A549 (cell line): ENCODE measurements around the gene TMEM30B. TPM values are rescaled to one million over a fixed set of nuclear protein-coding genes. Genes with fewer than 3 reads are reported as not detected.

Experiments
- ATAC-seq, 2 experiments: fragments of 200-7000 bp in 1 of 2; fragments of >200 bp in 1 of 2; cut with Nextera tagmentation in 1 of 2; cut with Tn5 transposase in 1 of 2; 3 replicates each; pipeline versions ENCODE4 v1.8.0 to v1.9.1; 2018 to 2020; ENCODE audit warnings: mild to moderate bottlenecking in 1 of 2, moderate library complexity in 1 of 2
- CTCF ChIA-PET: fragments of 300-600 bp; sonication (Branson Sonifier 250); formaldehyde crosslinking; extraction: SDS; loops from one replicate; lab custom pipeline; 2021; ENCODE audit warnings: antibody characterized with exemption, inconsistent platforms; lab: Yijun Ruan, JAX
- POLR2A ChIA-PET: fragments of 350-600 bp; formaldehyde crosslinking; extraction: SDS; loops from one replicate; lab custom pipeline; 2021; ENCODE audit warnings: antibody characterized with exemption, inconsistent platforms; lab: Yijun Ruan, JAX
- DNase-seq, 2 experiments: peaks; one replicate each; pipeline versions ENCODE4 v3.0.0 to v3.0.0-alpha.2; 2011 to 2016; ENCODE audit warnings: low read depth in 1 of 2, low spot score in 1 of 2
- FAIRE-seq: peaks from 2 replicates; lab custom pipeline; 2011; peaks lifted over from hg19 to GRCh38; lab: Jason Lieb, UNC
- H3K27ac ChIP-seq, 2 experiments: fragments of >200 bp; sonication (Bioruptor Twin); formaldehyde crosslinking; 3 replicates each; pipeline ENCODE4 v1.5.1; 2016 to 2017
- H3K4me1 ChIP-seq: fragments of >200 bp; sonication (Bioruptor Twin); formaldehyde crosslinking; 3 replicates; pipeline ENCODE4 v1.6.1; 2016
- H3K4me2 ChIP-seq: fragments of >200 bp; sonication (Bioruptor Twin); formaldehyde crosslinking; 3 replicates; pipeline ENCODE4 v1.6.1; 2016
- H3K4me3 ChIP-seq: fragments of >200 bp; sonication (Bioruptor Twin); formaldehyde crosslinking; 3 replicates; pipeline ENCODE4 v1.5.1; 2016
- H3K9me3 ChIP-seq: fragments of >200 bp; sonication (Bioruptor Twin); formaldehyde crosslinking; 3 replicates; pipeline ENCODE4 v1.6.1; 2016
- CBX2 ChIP-seq: fragments of 200-600 bp; sonication (generic); IDR thresholded peaks from 2 replicates; pipeline ENCODE4 v1.6.1; 2016; ENCODE audit warnings: low read depth, mild to moderate bottlenecking, borderline replicate concordance
- CBX8 ChIP-seq: fragments of 200-600 bp; sonication (generic); IDR thresholded peaks from 2 replicates; pipeline ENCODE4 v1.6.1; 2016
- CHD4 ChIP-seq: fragments of 200-600 bp; sonication (generic); IDR thresholded peaks from 2 replicates; pipeline ENCODE4 v1.6.1; 2016; ENCODE audit warnings: antibody characterized with exemption, mild to moderate bottlenecking, borderline replicate concordance
- E2F6 ChIP-seq: IDR thresholded peaks from 2 replicates; pipeline ENCODE4 v1.6.1; 2012; ENCODE audit warnings: low read depth, borderline replicate concordance
- EHF ChIP-seq: fragments of 250-450 bp; sonication (Bioruptor Pico); IDR thresholded peaks from 2 replicates; pipeline ENCODE4 v1.5.0; 2020; ENCODE audit warnings: mild to moderate bottlenecking
- ESRRA ChIP-seq: fragments of 150-350 bp; IDR thresholded peaks from 2 replicates; pipeline ENCODE4 v1.6.1; 2014; ENCODE audit warnings: mild to moderate bottlenecking, low read length, borderline replicate concordance
- FOSB ChIP-seq: fragments of 250-450 bp; sonication (Bioruptor Pico); IDR thresholded peaks from 2 replicates; pipeline ENCODE4 v1.5.0; 2020; ENCODE audit warnings: mild to moderate bottlenecking, moderate library complexity
- FOSL2 ChIP-seq, 2 experiments: fragments of 450-650 bp in 1 of 2; fragments of >200 bp in 1 of 2; sonication (Bioruptor Twin) in 1 of 2; formaldehyde crosslinking; IDR thresholded peaks; 2 replicates each; pipeline versions ENCODE4 v1.5.0 to v1.6.1; 2016 to 2020; ENCODE audit warnings: mild to moderate bottlenecking in 1 of 2, moderate library complexity in 1 of 2
- HEYL ChIP-seq: fragments of 250-450 bp; sonication (Bioruptor Pico); IDR thresholded peaks from 2 replicates; pipeline ENCODE4 v1.8.0; 2021; ENCODE audit warnings: mild to moderate bottlenecking, moderate library complexity
- HMGXB4 ChIP-seq: fragments of 250-450 bp; sonication (Bioruptor Pico); IDR thresholded peaks from 2 replicates; pipeline ENCODE4 v1.5.0; 2021; ENCODE audit warnings: mild to moderate bottlenecking, moderate library complexity, borderline replicate concordance
- HOXB13 ChIP-seq: fragments of 250-450 bp; sonication (Bioruptor Pico); IDR thresholded peaks from 2 replicates; pipeline ENCODE4 v1.5.0; 2020; ENCODE audit warnings: low read depth, mild to moderate bottlenecking, moderate library complexity
- KDM5A ChIP-seq: fragments of 200-600 bp; sonication (generic); IDR thresholded peaks from 2 replicates; pipeline ENCODE4 v1.6.1; 2016; ENCODE audit warnings: antibody characterized with exemption, mild to moderate bottlenecking
- MAFK ChIP-seq: fragments of 450-650 bp; IDR thresholded peaks from 2 replicates; pipeline ENCODE4 v1.6.1; 2014; ENCODE audit not compliant: partially characterized antibody
- MAX ChIP-seq: IDR thresholded peaks from 2 replicates; pipeline ENCODE4 v1.6.1; 2012
- MAZ ChIP-seq: fragments of 150-350 bp; IDR thresholded peaks from 2 replicates; pipeline ENCODE4 v1.6.1; 2014; ENCODE audit warnings: antibody characterized with exemption, low read depth, low read length, borderline replicate concordance
- NFE2L2 ChIP-seq: fragments of 150-350 bp; conservative IDR thresholded peaks from 2 replicates; pipeline ENCODE4 v1.6.1; 2014; ENCODE audit warnings: low read length
- NPAS2 ChIP-seq: fragments of 250-450 bp; sonication (Bioruptor Pico); IDR thresholded peaks from 2 replicates; pipeline ENCODE4 v1.8.0; 2022; ENCODE audit warnings: mild to moderate bottlenecking, moderate library complexity, borderline replicate concordance
- NR3C1 ChIP-seq: fragments of >200 bp; sonication (Bioruptor Twin); formaldehyde crosslinking; IDR thresholded peaks from 3 replicates; pipeline ENCODE4 v1.6.1; 2017
- PBX3 ChIP-seq: IDR thresholded peaks from 2 replicates; pipeline ENCODE4 v1.6.1; 2012
- PHF8 ChIP-seq: fragments of 200-600 bp; sonication (generic); IDR thresholded peaks from 2 replicates; pipeline ENCODE4 v1.6.1; 2016; ENCODE audit warnings: low read depth, mild to moderate bottlenecking, antibody characterized with exemption, moderate library complexity, borderline replicate concordance
- RCOR1 ChIP-seq: fragments of 150-350 bp; IDR thresholded peaks from 2 replicates; pipeline ENCODE4 v1.6.1; 2014; ENCODE audit warnings: antibody characterized with exemption, low read length, low read depth
- SREBF2 ChIP-seq: fragments of 450-650 bp; IDR thresholded peaks from 2 replicates; pipeline ENCODE4 v1.6.1; 2014; ENCODE audit warnings: mild to moderate bottlenecking, moderate library complexity
- TFCP2L1 ChIP-seq: fragments of 250-450 bp; sonication (Bioruptor Pico); IDR thresholded peaks from 2 replicates; pipeline ENCODE4 v1.5.0; 2021; ENCODE audit warnings: mild to moderate bottlenecking
- TP53 ChIP-seq: fragments of 250-450 bp; sonication (Bioruptor Pico); IDR thresholded peaks from 2 replicates; pipeline ENCODE4 v1.5.0; 2021; ENCODE audit warnings: mild to moderate bottlenecking, moderate library complexity
- ZNF302 ChIP-seq: fragments of 250-450 bp; sonication (Bioruptor Pico); IDR thresholded peaks from 2 replicates; pipeline ENCODE4 v1.9.0; 2021; ENCODE audit warnings: inconsistent platforms, mild to moderate bottlenecking, moderate library complexity
- WGBS: methylation state at CpG from one replicate; pipeline ENCODE4 v1.1.6; 2017; ENCODE audit errors: missing lambda C conversion rate; 5-methylcytosine and 5-hydroxymethylcytosine counted together
- polyA plus RNA-seq, 4 experiments: library from polyadenylated mRNA; depleted of rRNA in 3 of 4; stranded (reverse); fragments of >200 nt; fragmentation: RNase III in 1 of 4; extraction: RNeasy Plus Mini Kit Qiagen cat#74134 plus additional on column Dnase treatment in 1 of 4; gene quantifications; 2 replicates in 3 of 4; 3 replicates in 1 of 4; pipeline ENCODE4 v1.2.3, GENCODE V29; 2011 to 2017
- TF ChIP-seq, protein P1 (sequence below): fragments of >200 bp; sonication (Bioruptor Twin); formaldehyde crosslinking; IDR thresholded peaks from 3 replicates; pipeline ENCODE4 v1.5.1; 2016

The TMEM30B gene
- polyA plus RNA-seq, 2 of the 4 experiments (the other 2 are of a cell fraction): 0.16 to 0.21 TPM

DNA sequence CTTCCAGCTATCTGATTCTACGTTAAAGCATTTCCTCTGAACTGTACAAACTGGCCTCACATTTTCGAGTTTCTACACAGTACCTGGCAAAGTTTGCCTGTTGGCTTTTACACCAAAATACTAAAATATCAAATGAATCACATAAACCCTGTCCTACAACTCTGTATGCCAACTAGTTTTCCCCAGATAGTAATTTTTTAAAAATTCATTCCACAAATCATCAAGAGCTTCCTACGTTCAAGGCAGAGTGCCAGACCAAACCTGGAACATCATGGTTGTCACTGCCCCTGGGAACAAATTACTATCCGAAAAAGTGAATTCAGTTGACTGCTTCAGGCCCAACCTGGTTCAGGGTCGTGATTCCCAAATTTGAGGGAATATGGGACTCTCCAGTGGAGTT lies 2.1 kb downstream of the TMEM30B start:
- H3K27ac ChIP-seq: no peak overlapping the region
- FAIRE-seq (no peak), ATAC-seq (no peak), DNase-seq (no peak)
- H3K4me2 ChIP-seq: no peak overlapping the region
- H3K4me3 ChIP-seq: no peak overlapping the region
- CTCF ChIA-PET: interaction anchor here (0.6 to 9.7 kb wide), 3 partner anchors 11 to 26 kb away, joined by 3 to 97 read pairs (median 3); no protein-coding TSS in a partner anchor
- WGBS: 83% methylated on average over 5 of the region's 5 CpGs
- no peaks in the 10 kb centered on the region for H3K9me3 ChIP-seq
- no peak for TF ChIP-seq PBX3
- TF ChIP-seq TFCP2L1: no peak
- no peak for TF ChIP-seq CBX2
- no peaks in the 10 kb centered on the region for H3K4me1 ChIP-seq
- POLR2A ChIA-PET: no interaction called here

DNA sequence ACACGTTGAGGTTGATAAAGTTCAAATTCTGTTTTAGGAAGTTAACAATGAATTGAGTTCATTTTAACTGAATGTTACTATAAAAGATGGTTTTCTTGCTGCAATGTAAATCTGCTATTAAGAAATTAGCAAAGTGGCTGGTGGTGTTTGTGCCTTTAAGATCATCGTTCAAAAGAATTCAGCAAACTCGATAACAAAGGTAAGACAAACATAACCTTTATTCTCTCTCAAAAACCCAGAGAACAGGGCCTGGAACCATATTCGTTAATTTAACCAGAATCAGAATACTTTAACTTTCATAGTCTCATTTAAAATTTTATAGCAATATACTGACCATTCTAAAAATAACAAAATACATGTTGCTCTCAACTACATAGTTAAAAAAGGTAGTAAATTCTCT lies 3.4 kb downstream of the TMEM30B start:
- no peak for ATAC-seq

DNA sequence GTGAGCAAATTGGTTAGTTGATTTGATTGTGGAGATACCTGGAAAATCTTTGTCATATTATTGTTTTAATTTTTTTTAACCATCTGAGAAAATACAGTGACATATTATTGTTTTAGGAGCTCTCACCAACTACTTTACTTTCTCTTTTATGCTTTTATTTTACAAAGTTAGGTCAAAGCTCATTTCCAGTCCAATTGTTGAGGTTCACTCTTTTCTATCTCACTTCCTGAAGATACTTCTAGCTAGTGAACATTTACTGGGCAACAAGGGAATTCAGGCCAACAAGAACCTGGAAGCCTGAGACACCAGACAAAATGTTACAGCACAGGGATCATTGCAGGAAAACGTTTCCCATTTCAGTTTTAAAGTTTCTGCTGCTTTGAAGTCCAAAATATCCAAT lies 3.9 kb downstream of the TMEM30B start:
- H3K4me3 ChIP-seq: no peak overlapping the region
- no peaks in the 10 kb centered on the region for H3K4me1 ChIP-seq
- no peak for DNase-seq
- ATAC-seq: no peak
- FAIRE-seq: no peak
- TF ChIP-seq CBX8: no peak
- TF ChIP-seq HEYL (CRISPR knock-in tag): no peak
- TF ChIP-seq TP53 (CRISPR knock-in tag): no peak
- TF ChIP-seq MAFK: no peak
- TF ChIP-seq ZNF302 (CRISPR knock-in tag): no peak
- TF ChIP-seq CHD4: no peak
- no peak for TF ChIP-seq SREBF2
- no peak for TF ChIP-seq EHF
- TF ChIP-seq ESRRA: no peak
- TF ChIP-seq PHF8: no peak
- TF ChIP-seq HMGXB4: no peak
- TF ChIP-seq FOSL2 (IDR thresholded peaks at IDR 0.05): no peak
- TF ChIP-seq FOSL2 (CRISPR knock-in tag; IDR thresholded peaks at IDR 0.05): no peak
- TF ChIP-seq NPAS2 (CRISPR knock-in tag): no peak
- no peak for TF ChIP-seq FOSB (CRISPR knock-in tag)
- no peak for TF ChIP-seq MAZ
- TF ChIP-seq KDM5A: no peak
- TF ChIP-seq, all 56 proteins: peak for 0
- ChIA-PET CTCF (interaction anchor here (0.9 kb wide), 1 partner anchor 849 kb away, joined by 4 read pairs; no protein-coding TSS in a partner anchor), POLR2A (no interaction called here)
- Histone ChIP-seq H3K4me2 (no peak overlapping the region), H3K27ac (no peak overlapping the region), H3K9me3 (no peaks in the 10 kb centered on the region)
- WGBS: 2% methylated on average over 1 of the region's 1 CpG

More for the DNA sequence above, 3.4 kb downstream of the TMEM30B start:
- FAIRE-seq (peak; percentile 61), DNase-seq (no peak)
- 35% methylated on average over 4 of the region's 4 CpGs for WGBS
- POLR2A ChIA-PET: no interaction called here
- H3K9me3 ChIP-seq: no peaks in the 10 kb centered on the region
- no peak overlapping the region for H3K4me2 ChIP-seq
- H3K27ac ChIP-seq: no peak overlapping the region
- CTCF ChIA-PET: no interaction called here
- no peak overlapping the region for H3K4me3 ChIP-seq
- no peaks in the 10 kb centered on the region for H3K4me1 ChIP-seq
- TF ChIP-seq E2F6 (no peak), NPAS2 (CRISPR knock-in tag) (no peak), RCOR1 (no peak), TFCP2L1 (no peak), TP53 (CRISPR knock-in tag) (no peak), HOXB13 (CRISPR knock-in tag) (no peak), NR3C1 (no peak), SREBF2 (no peak), NFE2L2 (no peak), MAX (no peak)
- TF ChIP-seq, protein P1, sequence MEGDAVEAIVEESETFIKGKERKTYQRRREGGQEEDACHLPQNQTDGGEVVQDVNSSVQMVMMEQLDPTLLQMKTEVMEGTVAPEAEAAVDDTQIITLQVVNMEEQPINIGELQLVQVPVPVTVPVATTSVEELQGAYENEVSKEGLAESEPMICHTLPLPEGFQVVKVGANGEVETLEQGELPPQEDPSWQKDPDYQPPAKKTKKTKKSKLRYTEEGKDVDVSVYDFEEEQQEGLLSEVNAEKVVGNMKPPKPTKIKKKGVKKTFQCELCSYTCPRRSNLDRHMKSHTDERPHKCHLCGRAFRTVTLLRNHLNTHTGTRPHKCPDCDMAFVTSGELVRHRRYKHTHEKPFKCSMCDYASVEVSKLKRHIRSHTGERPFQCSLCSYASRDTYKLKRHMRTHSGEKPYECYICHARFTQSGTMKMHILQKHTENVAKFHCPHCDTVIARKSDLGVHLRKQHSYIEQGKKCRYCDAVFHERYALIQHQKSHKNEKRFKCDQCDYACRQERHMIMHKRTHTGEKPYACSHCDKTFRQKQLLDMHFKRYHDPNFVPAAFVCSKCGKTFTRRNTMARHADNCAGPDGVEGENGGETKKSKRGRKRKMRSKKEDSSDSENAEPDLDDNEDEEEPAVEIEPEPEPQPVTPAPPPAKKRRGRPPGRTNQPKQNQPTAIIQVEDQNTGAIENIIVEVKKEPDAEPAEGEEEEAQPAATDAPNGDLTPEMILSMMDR: no peak
